HUES48 (cell line): Measurements from ENCODE around the gene EYS.
"Not testable (repeated sequence)": the region's sequence is repeated elsewhere in the genome, so short reads cannot be mapped to it uniquely, and the experiment has no call there.

ENCODE experiments used
- H3K27ac ChIP-seq: one replicate; pipeline ENCODE4 v1.7.0; 2013; ENCODE audit warnings: low read depth, low read length, inconsistent platforms
- H3K27me3 ChIP-seq: 2 replicates; pipeline ENCODE4 v1.6.1; 2013; ENCODE audit warnings: mild to moderate bottlenecking, low read length; ENCODE audit not compliant: control insufficient read depth, insufficient read depth
- H3K36me3 ChIP-seq: 2 replicates; pipeline ENCODE4 v1.6.1; 2013; ENCODE audit warnings: low read length; ENCODE audit not compliant: control insufficient read depth, insufficient read depth
- H3K4me1 ChIP-seq: 2 replicates; pipeline ENCODE4 v1.6.1; 2013; ENCODE audit warnings: mild to moderate bottlenecking, low read length; ENCODE audit not compliant: control insufficient read depth, insufficient read depth
- H3K4me3 ChIP-seq: 2 replicates; pipeline ENCODE4 v1.5.1; 2013; ENCODE audit warnings: mild to moderate bottlenecking, low read depth, low read length
- H3K9ac ChIP-seq: 2 replicates; pipeline ENCODE4 v1.6.1; 2013; ENCODE audit warnings: mild to moderate bottlenecking, low read depth, low read length, moderate library complexity
- H3K9me3 ChIP-seq: 2 replicates; pipeline ENCODE4 v1.6.1; 2013; ENCODE audit warnings: low read length; ENCODE audit not compliant: control insufficient read depth, insufficient read depth

Gene EYS

GRCh38 chr6:63897952-63898351 lies 1809.1 kb downstream of the EYS start:
- Histone ChIP-seq H3K27me3 (no peaks in the 10 kb centered on the region), H3K4me1 (no peaks in the 10 kb centered on the region), H3K4me3 (no peak overlapping the region), H3K27ac (no peak overlapping the region), H3K36me3 (no peaks in the 10 kb centered on the region), H3K9me3 (no peaks in the 10 kb centered on the region), H3K9ac (no peak overlapping the region)

- Histone ChIP-seq H3K9me3 (no peaks in the 10 kb centered on the region), H3K4me1 (no peaks in the 10 kb centered on the region), H3K4me3 (no peak overlapping the region), H3K27me3 (no peaks in the 10 kb centered on the region), H3K36me3 (no peaks in the 10 kb centered on the region), H3K27ac (no peak overlapping the region), H3K9ac (no peak overlapping the region)
Observed at GRCh38 chr6:63897459-63897858, 1809.6 kb downstream of the EYS start.

- no peak overlapping the region for H3K27ac ChIP-seq
- H3K9me3 ChIP-seq: no peaks in the 10 kb centered on the region
- H3K9ac ChIP-seq: no peak overlapping the region
- no peaks in the 10 kb centered on the region for H3K36me3 ChIP-seq
- H3K27me3 ChIP-seq: no peaks in the 10 kb centered on the region
- H3K4me3 ChIP-seq: no peak overlapping the region
- H3K4me1 ChIP-seq: no peaks in the 10 kb centered on the region
Observed at GRCh38 chr6:63888416-63888815, 1818.6 kb downstream of the EYS start.

GRCh38 chr6:63887804-63888203 lies 1819.2 kb downstream of the EYS start:
- H3K9ac ChIP-seq, H3K27ac ChIP-seq, H3K4me3 ChIP-seq, H3K27me3 ChIP-seq, H3K9me3 ChIP-seq, H3K36me3 ChIP-seq, H3K4me1 ChIP-seq: not testable (repeated sequence)

- Histone ChIP-seq H3K4me3 (no peak overlapping the region), H3K36me3 (no peaks in the 10 kb centered on the region), H3K9ac (no peak overlapping the region), H3K4me1 (no peaks in the 10 kb centered on the region), H3K27me3 (no peaks in the 10 kb centered on the region), H3K9me3 (no peaks in the 10 kb centered on the region), H3K27ac (no peak overlapping the region)
Observed at GRCh38 chr6:63887002-63887751, 1819.8 kb downstream of the EYS start.

GRCh38 chr6:63886341-63886740 lies 1820.7 kb downstream of the EYS start:
- Histone ChIP-seq H3K9ac (no peak overlapping the region), H3K27ac (no peak overlapping the region), H3K4me3 (no peak overlapping the region), H3K4me1 (no peaks in the 10 kb centered on the region), H3K27me3 (no peaks in the 10 kb centered on the region), H3K9me3 (no peaks in the 10 kb centered on the region), H3K36me3 (no peaks in the 10 kb centered on the region)

- no peak overlapping the region for H3K9ac ChIP-seq
- H3K27ac ChIP-seq: no peak overlapping the region
- no peaks in the 10 kb centered on the region for H3K4me1 ChIP-seq
- H3K9me3 ChIP-seq: peaks cover 13% of the 10 kb centered on the region
- no peaks in the 10 kb centered on the region for H3K36me3 ChIP-seq
- no peaks in the 10 kb centered on the region for H3K27me3 ChIP-seq
- H3K4me3 ChIP-seq: no peak overlapping the region
Observed at GRCh38 chr6:63883597-63883996, 1823.4 kb downstream of the EYS start.

- Histone ChIP-seq H3K27me3 (no peaks in the 10 kb centered on the region), H3K4me3 (no peak overlapping the region), H3K27ac (no peak overlapping the region), H3K9me3 (peaks cover 18% of the 10 kb centered on the region), H3K9ac (no peak overlapping the region), H3K4me1 (no peaks in the 10 kb centered on the region), H3K36me3 (no peaks in the 10 kb centered on the region)
Observed at GRCh38 chr6:63882208-63882607, 1824.8 kb downstream of the EYS start.

GRCh38 chr6:63881791-63882190 lies 1825.2 kb downstream of the EYS start:
- H3K4me1 ChIP-seq: no peaks in the 10 kb centered on the region
- no peak overlapping the region for H3K27ac ChIP-seq
- H3K4me3 ChIP-seq: no peak overlapping the region
- no peaks in the 10 kb centered on the region for H3K36me3 ChIP-seq
- H3K9me3 ChIP-seq: peaks cover 18% of the 10 kb centered on the region
- no peak overlapping the region for H3K9ac ChIP-seq
- no peaks in the 10 kb centered on the region for H3K27me3 ChIP-seq

GRCh38 chr6:63872233-63872632 lies 1834.8 kb downstream of the EYS start:
- Histone ChIP-seq H3K4me3 (no peak overlapping the region), H3K9me3 (no peaks in the 10 kb centered on the region), H3K27me3 (no peaks in the 10 kb centered on the region), H3K36me3 (no peaks in the 10 kb centered on the region), H3K9ac (no peak overlapping the region), H3K4me1 (no peaks in the 10 kb centered on the region), H3K27ac (no peak overlapping the region)

GRCh38 chr6:63868351-63868750 lies 1838.7 kb downstream of the EYS start:
- Histone ChIP-seq H3K27me3 (no peaks in the 10 kb centered on the region), H3K9ac (no peak overlapping the region), H3K36me3 (no peaks in the 10 kb centered on the region), H3K4me1 (no peaks in the 10 kb centered on the region), H3K9me3 (no peaks in the 10 kb centered on the region), H3K4me3 (no peak overlapping the region), H3K27ac (no peak overlapping the region)
